ENCODE results near the gene RCC2. TPM values are rescaled to one million over a fixed set of nuclear protein-coding genes. Genes with fewer than 3 reads are reported as not detected.
"Not testable (repeated sequence)": the region's sequence is repeated elsewhere in the genome, so short reads cannot be mapped to it uniquely, and the experiment has no call there.

Gene RCC2
- polyA plus RNA-seq, 3 donors = 86.0 to 103 (median 103) TPM

DNA sequence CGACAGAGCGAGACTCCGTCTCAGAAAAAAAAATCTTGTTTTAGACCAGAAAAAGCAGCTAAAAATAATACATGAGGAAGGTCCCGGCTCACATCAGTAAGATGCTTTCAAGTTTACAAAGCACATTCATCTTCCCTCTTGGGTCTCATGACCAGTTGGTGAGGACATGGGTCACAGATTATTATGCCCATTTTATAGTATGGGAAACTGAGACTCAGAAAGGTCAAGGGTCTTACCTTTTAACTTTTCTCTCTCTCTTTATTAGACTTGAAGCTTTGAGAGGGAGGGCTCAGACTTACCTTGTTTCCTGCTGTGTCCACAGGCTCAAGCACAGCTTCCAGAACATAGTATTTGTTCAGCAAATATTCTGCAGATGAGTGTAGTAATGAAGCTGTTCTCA is 13.2 kb upstream of the RCC2 start:
- DNase-seq = no peak

DNA sequence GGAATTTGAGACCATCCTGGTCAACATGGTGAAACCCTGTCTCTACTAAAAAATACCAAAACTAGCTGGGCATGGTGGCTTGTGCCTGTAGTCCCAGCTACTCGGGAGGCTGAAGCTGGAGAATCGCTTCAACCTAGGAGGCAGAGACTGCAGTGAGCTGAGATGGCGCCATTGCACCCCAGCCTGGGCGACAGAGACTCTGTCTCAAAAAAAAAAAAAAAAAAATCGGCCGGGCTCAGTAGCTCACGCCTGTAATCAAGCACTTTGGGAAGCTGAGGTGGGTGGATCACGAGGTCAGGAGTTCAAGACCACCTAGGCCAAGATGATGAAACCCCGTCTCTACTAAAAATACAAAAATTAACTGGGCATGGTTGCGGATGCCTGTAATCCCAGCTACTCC is 12.7 kb upstream of the RCC2 start:
- DNase-seq = not testable (repeated sequence)

DNA sequence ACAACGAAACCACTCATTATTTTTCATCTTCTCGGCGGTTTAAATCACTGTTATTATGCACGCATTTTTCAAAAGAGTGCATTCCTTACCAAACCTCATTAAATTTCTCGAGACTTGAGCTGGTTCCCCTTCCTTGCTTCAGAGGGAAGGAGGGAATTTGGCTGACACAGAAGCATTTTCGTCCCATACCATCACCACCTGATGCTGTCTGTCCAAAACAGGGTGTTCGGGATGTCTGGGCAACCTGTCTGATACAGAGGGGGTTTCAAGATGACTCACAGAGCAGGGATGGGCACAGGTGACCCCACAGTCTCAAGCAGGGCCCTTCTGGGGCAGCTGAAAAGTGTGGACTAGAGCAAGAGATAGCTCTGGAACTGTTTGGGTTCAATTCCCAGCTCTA is 12.3 kb upstream of the RCC2 start:
- no peak for DNase-seq

DNA sequence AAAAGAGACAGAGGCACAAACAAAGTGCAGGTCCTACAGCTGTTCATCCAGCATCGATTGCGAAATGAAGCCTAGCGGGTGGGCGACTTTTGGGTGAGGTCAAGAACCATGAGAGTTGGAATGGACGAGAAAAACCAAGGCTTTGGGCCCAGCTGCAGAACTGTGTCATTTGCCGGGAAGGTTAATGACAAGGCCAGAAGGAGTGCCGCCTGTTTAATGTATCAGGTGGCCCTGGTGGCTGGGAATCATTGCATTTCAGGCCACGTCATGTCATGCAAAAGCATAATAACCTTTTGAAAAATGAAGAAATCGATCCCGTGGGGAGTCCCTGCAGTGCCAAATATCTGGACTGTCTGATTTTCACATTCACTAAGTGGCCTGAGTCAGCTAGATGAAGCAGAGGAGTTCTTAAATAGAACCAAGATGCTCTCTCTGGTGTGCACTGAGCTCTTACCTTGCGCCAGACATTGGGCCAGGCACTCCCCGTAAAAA is 8.1 kb upstream of the RCC2 start:
- DNase-seq = no peak

DNA sequence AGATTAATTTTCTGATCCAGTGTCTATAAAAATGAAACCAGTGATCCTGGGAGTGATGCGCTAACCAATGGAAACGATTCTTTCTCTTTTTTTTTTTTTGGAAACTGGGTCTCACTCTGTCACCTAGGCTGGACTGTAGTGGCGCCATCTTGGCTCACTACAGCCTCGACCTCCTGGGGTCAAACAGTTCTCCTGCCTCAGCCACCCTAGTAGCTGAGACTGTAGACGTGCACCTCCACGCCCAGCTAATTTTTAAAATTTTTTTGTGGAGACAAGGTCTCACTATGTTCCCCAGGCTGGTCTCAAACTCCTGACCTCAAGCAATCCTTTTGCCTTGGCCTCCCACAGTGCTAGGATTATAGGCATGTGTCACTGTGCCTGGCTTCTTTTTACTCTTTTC is 3.4 kb upstream of the RCC2 start:
- no peak for DNase-seq

DNA sequence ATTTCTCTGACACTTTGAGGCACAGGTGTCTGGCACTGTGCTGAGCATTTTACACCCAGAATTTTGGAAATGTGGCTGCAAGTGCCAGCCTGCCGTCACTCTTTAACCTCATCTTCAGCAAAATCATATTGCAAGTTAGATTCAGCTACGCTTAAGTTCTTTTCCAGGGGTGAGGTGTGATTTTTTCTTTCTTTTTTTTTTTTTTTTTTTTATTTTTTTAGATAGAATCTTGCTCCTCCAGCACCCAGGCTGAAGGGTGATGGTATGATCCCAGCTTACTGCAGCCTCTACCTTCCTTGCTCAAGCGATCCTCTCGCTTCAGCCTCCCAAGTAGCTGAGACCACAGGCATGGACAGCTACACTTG is 2.5 kb upstream of the RCC2 start:
- no peak for DNase-seq

DNA sequence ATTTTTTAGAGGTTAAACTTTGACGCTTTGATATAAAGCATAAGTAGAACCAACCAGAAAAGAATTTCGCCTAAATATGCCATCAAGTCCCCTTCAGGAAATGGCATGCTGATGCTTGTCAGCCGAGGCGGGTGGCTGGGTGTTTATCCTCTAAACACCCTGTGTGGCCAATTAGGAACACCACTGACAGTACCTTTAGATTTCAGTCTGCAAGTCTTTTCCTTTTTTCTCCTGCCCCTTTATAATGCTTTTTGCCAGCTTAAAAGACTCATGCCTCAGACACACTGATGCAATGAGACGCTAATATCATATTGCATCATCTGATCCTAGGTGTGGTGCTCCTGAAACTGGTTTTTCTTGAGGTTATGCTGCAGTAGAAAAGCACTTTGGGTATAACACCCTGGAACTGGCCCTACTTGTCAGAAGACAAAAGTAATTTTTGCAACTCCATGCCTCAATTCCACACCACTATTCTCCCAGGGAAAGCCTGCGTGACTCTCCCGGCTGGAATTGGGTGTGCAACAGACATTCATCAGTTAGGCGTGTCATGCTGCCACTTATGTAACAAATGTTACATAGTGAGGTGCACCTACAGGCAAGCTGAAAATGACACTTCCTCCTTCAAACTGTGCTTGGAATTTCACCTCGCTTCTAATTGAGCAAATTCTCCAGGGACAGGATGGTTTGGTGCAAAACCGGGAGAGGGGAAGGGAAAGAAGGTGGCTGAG is 2.0 kb upstream of the RCC2 start:
- DNase-seq = no peak

DNA sequence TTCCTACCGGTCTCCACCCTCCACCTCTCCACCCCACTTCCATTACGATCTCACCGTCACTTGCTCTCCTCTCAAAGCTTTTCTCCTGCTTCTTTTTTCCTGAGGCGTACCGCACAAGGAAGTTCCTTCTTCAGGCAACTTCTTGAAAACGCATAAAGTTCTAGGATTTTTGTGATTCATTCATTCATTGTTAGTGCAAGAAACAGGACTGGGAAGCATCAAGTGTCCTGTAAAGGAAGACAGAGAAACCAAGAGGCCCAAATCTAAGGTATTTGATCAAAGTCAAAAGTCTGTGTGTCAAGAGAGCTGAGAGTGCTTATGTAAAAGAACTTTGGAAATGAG is 1.3 kb upstream of the RCC2 start:
- DNase-seq = no peak

DNA sequence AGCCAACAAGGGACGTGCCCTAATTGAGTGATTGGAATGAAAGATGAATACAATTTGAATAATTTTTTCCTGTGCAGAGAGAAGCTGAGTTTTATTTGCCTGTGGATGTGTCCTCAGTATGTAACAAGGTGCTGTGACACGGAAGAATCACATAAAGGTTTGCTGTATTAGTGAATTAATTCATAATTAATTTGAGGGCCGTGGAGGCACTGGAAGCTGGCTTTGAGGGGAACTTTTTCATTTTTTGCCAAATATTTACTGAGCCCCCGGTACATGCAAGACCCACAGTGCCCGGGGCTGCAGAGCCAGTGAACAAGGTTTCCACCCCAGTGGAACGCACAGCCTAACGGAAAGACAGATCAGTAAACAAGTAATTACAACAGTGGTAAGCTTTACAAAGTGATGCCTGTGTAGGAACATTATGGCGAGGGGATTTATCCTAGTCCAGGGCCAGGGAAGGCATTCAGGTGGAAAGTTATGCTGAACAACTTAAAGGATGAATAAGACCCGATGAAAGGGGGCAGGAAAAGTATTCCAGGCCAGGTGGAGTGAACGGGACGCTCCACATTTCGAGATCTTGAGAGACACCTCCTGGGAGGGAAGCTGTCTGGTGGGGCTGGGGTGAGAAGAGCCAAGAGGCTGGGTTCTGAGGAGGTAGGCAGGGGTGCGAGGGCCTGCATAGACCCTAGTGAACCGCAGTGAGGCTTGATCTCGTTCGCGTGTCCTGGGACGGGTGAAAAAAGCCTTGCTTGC is 773 bp upstream of the RCC2 start:
- DNase-seq = no peak

DNA sequence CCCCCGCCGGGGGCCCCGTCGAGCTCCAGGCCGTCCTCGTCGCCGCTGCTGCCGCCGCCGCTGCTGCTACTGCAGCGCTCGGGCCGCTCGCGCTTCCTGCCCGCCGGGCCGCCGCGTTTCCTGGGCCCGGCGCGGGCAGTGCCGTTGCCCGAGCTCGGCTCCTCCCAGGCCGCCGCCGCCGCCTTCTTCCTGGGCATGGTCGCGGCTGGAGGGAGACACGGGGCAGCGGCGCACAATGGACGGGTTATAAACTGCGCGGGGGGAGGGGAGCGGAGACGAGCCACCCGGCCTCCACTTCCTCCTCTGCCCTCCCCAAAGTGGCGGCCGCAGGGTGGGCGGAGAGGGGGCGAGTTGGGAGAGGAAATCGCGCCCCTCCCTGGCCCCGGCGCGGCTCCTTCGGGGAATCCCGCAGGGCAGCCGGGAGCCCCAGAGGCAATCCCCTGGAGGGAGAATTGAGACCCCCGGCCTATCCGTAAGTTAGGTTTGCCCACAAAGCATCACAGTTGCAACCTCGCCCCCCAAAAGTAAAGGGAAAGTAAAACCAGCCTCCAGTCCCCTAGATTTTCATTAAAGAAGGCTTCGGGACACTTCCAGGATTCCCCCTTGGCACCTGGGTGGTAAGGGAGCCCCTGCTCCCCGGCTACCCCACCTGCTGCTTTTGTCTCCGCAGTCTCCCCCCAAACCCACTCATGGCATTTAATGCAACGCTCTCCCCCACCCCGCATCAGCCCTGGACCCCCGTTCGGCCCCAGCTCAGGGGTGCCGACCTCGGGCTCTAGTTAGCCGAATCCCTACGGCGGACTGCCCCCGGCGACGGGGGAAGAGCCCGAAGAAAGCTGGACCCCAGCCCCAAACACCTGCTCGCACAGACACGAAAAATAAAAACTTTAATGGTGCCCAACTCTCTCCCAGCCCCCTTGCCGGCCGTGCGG is 893 bp downstream of the RCC2 start:
- peak; percentile 65 for DNase-seq

DNA sequence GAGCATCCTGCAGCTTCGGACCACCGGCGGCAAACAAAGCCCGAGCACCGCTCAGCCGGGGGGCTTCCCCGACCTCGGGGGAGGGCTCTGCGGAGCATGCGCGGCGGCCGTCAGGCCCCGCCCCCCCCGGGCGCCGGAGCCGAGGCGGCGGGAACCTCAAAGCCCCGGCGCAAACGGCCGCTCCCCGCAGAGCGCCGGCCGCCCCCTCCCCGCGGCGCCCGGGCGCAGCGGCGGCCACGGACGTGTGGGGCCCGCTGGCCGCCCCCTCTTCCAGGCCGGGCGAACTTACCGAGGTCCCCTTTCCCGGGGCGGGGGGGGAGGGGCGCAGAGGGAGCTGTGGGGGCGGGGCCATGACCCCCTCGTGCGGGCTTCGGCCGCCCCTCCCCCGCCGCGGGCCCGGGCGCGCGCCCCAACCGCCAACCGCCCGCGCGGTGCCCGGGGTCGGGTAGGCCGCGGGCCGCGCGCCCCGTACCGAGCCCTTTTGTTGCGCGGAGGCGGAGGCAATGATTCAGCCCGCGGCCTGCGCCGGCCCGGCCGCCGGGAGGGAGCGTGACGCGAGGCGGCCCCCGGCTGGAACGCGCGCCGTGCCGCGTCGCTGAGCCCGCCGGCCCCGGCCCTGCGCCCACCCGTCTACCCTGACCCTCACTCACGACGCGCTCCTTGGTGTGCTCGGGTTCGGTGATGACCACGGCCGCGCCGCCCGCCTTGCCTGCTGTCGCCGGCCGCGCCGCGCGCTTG is 1.7 kb downstream of the RCC2 start:
- peak; percentile 49 for DNase-seq

DNA sequence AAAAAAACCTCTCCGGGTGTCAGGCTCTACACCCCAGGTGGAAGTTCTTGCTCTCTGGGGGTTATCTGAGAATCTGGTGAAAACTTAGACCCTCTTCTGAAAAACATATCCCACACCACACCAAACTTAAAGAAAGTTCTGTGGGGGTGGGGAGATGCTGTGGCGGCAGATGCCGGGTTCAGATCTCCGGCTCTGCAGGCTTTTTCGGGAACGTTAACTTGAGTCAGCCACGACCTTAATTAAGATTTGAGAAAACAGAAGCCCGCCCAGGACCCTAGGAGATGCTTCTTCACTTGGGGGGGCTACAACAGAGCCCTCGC is 2.3 kb downstream of the RCC2 start:
- DNase-seq = no peak

DNA sequence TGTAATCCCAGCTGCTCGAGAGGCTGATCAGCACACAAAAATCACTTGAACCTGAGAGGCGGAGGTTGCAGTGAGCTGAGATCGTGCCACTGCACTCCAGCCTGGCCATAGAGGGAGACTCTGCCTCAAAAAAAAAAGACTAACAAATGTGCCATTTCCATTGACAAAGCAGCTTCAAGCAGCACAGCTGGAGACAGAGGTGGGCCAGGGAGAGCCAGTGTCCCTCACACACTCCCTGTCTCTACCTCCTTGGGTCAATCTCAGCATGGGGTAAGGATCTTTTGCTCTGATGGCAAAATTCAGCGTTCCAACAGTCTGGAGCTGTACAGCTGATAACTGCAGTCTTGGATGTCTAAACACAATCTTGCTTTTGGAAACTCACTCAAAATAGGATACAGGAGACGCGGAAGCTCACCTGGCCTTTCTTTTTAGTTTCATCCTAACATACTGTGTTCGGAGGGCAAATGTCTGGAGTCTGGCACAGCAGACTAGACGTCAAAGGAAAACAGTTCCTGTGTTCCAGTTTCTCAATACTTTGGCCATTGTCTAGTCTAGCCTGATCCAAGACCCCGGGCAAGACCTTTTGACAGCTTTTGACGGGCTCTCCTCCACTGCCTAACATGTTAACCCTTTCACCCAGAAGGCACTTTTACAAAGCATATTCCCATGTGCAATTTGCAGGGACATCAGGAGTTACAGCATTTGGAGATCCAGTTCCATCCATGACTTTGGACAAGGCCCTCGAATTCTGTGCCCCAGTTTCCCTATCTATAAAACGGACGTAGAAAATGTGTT is 2.9 kb downstream of the RCC2 start:
- no peak for DNase-seq

DNA sequence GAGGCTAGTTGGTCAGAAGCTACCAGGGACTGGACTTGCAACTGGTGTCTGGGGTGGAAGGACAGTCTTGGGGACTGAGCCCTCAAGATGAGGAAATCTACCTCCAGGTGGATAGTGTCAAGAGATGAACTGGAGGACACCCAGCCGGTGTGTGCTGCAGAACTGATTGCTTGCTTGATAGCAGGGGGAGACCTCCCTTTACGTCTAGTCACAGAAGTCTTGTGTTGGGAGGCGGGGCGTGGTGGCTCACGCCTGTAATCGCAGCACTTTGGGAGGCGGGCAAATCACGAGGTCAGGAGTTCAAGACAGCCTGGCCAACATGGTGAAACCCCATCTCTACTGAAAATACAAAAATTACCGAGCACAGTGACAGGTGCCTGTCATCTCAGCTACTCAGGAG is 4.9 kb downstream of the RCC2 start:
- DNase-seq = no peak

DNA sequence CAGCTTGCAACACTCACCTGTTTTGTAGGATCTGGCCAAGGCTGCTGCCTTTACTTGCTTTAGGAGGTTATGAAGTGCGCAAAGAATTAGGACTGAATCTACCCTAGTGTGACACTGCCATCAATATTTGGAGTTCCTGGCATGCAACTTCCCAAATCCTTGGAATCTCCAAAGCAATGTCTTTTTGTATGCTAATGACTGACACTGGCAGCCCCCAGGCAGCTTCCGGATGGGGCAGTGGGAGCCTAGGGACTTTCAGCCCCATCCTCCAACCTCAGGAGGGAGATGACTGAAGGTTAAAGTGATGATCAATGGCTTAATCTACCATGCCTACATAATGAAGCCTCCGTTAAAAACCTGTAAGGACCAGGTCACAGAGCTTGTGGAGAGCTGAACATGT is 5.5 kb downstream of the RCC2 start:
- no peak for DNase-seq

DNA sequence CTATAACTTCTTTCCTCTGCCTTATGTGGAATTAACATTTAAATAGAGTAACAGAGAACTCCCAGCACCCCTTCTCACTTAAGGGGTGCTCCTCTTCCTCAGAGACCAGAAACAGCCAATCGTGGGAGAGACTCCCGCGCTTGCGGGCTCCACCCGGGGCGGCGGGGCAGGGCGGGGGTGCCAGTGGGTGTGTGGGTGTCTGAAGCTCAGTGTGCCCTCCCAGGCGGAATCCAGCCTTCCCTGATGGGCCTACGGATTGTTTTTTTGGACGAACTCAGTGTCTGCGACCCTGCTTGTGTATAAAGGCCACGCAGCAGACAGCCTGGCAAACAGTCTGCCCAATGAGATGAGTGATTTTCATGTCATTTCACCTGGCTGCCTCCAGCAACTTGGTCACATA is 6.2 kb downstream of the RCC2 start:
- DNase-seq = no peak

DNA sequence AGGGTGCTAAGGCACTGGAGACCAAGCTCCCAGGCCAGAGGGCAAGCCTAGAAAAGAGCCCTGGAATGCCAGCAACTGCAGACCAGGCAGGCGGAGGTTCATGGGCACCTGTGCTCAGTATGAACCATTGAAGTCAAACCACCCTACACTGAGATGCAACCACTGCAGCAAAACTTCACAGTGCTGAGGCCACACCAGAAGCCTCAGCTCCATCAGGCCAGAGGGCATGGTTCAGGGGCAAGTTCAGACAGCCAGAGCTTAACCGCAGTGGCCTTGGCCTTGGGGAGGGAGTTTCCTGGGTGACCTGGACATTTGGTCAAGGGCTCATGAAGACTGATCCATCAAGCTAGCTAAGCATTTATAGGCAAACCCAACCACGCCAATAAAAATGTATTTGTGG is 7.1 kb downstream of the RCC2 start:
- DNase-seq = no peak

DNA sequence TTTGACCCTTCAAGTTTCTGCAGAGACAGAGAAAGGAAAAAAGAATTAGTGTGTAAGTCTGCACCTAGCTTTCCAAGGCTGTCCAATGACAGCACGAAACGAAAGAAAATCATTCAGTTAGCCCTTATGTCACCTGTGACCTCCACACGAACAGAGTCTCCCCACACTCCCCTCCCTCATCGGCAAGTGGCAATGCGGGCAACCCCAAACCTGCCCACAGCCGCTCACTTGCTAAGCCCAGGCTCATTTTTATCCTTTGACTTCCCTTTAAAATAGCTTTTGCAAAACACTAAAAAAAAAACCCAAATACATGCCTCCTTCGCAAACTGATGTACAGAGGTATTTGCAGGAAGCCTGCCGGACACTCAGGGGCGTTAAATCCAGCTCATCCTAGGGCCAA is 10.3 kb downstream of the RCC2 start:
- DNase-seq = no peak

DNA sequence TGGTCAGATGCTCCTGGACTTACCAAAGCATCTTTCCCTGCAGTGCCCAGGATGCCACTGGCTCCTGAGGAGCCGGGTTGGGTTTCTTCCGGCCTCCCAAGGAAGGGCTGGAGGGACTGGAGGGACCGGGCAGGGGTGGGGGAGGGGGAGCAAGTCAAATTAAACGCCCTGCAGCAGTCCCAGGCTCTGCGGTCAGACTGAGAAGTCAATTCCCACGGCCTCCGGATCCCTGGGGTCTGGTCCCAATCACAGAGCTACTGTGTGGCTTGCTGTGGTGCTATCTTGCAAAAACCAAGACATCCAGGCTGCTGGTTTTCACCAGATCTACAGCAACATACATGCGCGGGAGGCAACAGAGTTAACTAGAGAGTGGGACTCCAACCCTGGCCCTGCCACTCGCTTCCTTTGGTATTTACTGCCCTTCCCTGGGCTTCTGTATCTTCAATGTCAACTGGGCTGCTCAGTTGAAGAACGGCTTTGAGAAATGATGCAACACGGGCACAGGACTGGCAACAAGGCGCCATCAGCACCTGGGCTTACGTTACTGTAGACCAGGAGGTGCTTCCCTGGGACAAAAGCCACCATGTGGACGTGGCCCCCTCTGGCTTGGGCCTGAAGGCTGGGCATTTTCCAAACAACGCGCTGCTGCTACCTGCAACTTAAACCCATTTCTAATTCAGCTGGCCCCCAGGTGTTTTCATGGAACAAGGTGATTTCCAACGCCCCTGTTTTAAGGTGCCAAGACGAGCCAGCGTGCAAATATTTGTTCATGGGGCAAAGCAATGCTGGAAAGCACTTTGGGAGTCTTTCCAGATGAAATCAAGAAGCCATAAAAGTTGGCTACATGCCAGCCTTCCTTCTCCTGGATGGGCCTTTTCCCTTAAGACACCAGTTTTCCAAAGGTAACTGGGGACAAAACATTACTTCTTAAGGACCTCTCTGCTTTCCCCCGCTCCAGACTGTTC is 11.5 kb downstream of the RCC2 start:
- no peak for DNase-seq
